Activated CD8-positive, alpha-beta T cell treated with anti-CD3 and anti-CD28 coated beads for 36 hours (primary cell): ENCODE results near the gene B3GNT7. TPM values are rescaled to one million over a fixed set of nuclear protein-coding genes. Genes with fewer than 3 reads are reported as not detected.

Experiments
- ATAC-seq: fragments of 200-7000 bp; cut with Tn5 transposase; one replicate; pipeline ENCODE4 v1.10.0; 2021; ENCODE audit warnings: mild to moderate bottlenecking, moderate library complexity
- CTCF ChIA-PET: fragments of 350-600 bp; sonication (Branson Sonifier 250); formaldehyde crosslinking; loops from one replicate; lab custom pipeline; 2021; ENCODE audit warnings: antibody characterized with exemption; lab: Charles Lee
- POLR2A ChIA-PET: fragments of 350-600 bp; sonication (Branson Sonifier 250); formaldehyde crosslinking; loops from one replicate; lab custom pipeline; 2021; ENCODE audit warnings: antibody characterized with exemption; lab: Charles Lee
- DNase-seq: peaks from one replicate; pipeline ENCODE4 v3.0.0-alpha.2; 2020
- H3K27ac Mint-ChIP-seq: one replicate; pipeline ENCODE4 v1.8.0; 2021; ENCODE audit warnings: mild to moderate bottlenecking, mixed read lengths
- H3K27me3 Mint-ChIP-seq: one replicate; pipeline ENCODE4 v1.8.0; 2021; ENCODE audit warnings: mixed read lengths
- H3K36me3 Mint-ChIP-seq: one replicate; pipeline ENCODE4 v1.8.0; 2021; ENCODE audit warnings: low read depth, mixed read lengths
- H3K4me1 Mint-ChIP-seq: one replicate; pipeline ENCODE4 v1.8.0; 2021; ENCODE audit warnings: low read depth, mixed read lengths
- H3K4me3 Mint-ChIP-seq: one replicate; pipeline ENCODE4 v1.8.0; 2021; ENCODE audit warnings: mild to moderate bottlenecking, moderate library complexity, mixed read lengths
- H3K9me3 Mint-ChIP-seq: one replicate; pipeline ENCODE4 v1.8.0; 2021; ENCODE audit warnings: mixed read lengths
- CTCF ChIP-seq: fragments of 200-600 bp; IDR thresholded peaks from one replicate; pipeline ENCODE4 v1.8.0; 2022; ENCODE audit warnings: antibody characterized with exemption, mild to moderate bottlenecking
- intact Hi-C: fragments of 100-400 bp; cut with micrococcal nuclease; formaldehyde crosslinking; loops from one replicate; pipeline ENCODE4 v1.10.0; 2022
- total RNA-seq, 2 experiments: library from RNA; stranded (reverse); gene quantifications; one replicate each; pipeline ENCODE4 v1.2.3, GENCODE V29; 2021

Gene B3GNT7
- total RNA-seq, 2 experiments from 2014 or later: 0.29 TPM; not detected in 1

GRCh38 chr2:231364061-231364460 lies 31.4 kb upstream of the B3GNT7 start:
- Mint-ChIP-seq H3K27me3 (no peaks in the 10 kb centered on the region), H3K27ac (no peak overlapping the region), H3K4me3 (no peak overlapping the region), H3K36me3 (no peaks in the 10 kb centered on the region), H3K9me3 (no peaks in the 10 kb centered on the region), H3K4me1 (peaks cover 7% of the 10 kb centered on the region)
- ATAC-seq (no peak), DNase-seq (no peak)
- ChIA-PET CTCF (interaction anchor here (1.4 kb wide), 1 partner anchor 42 kb away, joined by 3 read pairs; no protein-coding TSS in a partner anchor), POLR2A (no interaction called here)
- TF ChIP-seq CTCF: no peak
- intact Hi-C loops: no loop called here

- H3K9me3 Mint-ChIP-seq: no peaks in the 10 kb centered on the region
- no peak for TF ChIP-seq CTCF
- ChIA-PET CTCF (no interaction called here), POLR2A (no interaction called here)
- ATAC-seq (no peak), DNase-seq (no peak)
- H3K27me3 Mint-ChIP-seq: no peaks in the 10 kb centered on the region
- no peaks in the 10 kb centered on the region for H3K36me3 Mint-ChIP-seq
- H3K4me3 Mint-ChIP-seq: no peak overlapping the region
- intact Hi-C loops: no loop called here
- no peak overlapping the region for H3K27ac Mint-ChIP-seq
- peaks cover 7% of the 10 kb centered on the region for H3K4me1 Mint-ChIP-seq
Measured at GRCh38 chr2:231364961-231365810, 30.3 kb upstream of the B3GNT7 start.

GRCh38 chr2:231367178-231367577 lies 28.3 kb upstream of the B3GNT7 start:
- intact Hi-C loops: no loop called here
- Mint-ChIP-seq H3K4me1 (peaks cover 7% of the 10 kb centered on the region), H3K9me3 (no peaks in the 10 kb centered on the region), H3K27ac (no peak overlapping the region), H3K4me3 (no peak overlapping the region), H3K36me3 (no peaks in the 10 kb centered on the region), H3K27me3 (no peaks in the 10 kb centered on the region)
- ATAC-seq (no peak), DNase-seq (no peak)
- TF ChIP-seq CTCF: no peak
- POLR2A ChIA-PET: no interaction called here
- CTCF ChIA-PET: no interaction called here

- H3K27ac Mint-ChIP-seq: no peak overlapping the region
- no peaks in the 10 kb centered on the region for H3K9me3 Mint-ChIP-seq
- no peak for ATAC-seq
- CTCF ChIA-PET: no interaction called here
- no peak overlapping the region for H3K4me3 Mint-ChIP-seq
- TF ChIP-seq CTCF: no peak
- H3K4me1 Mint-ChIP-seq: no peaks in the 10 kb centered on the region
- intact Hi-C loops: no loop called here
- POLR2A ChIA-PET: no interaction called here
- no peaks in the 10 kb centered on the region for H3K36me3 Mint-ChIP-seq
- DNase-seq: no peak
- H3K27me3 Mint-ChIP-seq: no peaks in the 10 kb centered on the region
Measured at GRCh38 chr2:231369580-231370428, 25.7 kb upstream of the B3GNT7 start.

GRCh38 chr2:231370429-231370748 lies 25.1 kb upstream of the B3GNT7 start:
- Mint-ChIP-seq H3K4me3 (no peak overlapping the region), H3K27me3 (no peaks in the 10 kb centered on the region), H3K4me1 (no peaks in the 10 kb centered on the region), H3K36me3 (no peaks in the 10 kb centered on the region), H3K9me3 (no peaks in the 10 kb centered on the region), H3K27ac (no peak overlapping the region)
- no peak for TF ChIP-seq CTCF
- DNase-seq (no peak), ATAC-seq (no peak)
- intact Hi-C loops: no loop called here
- ChIA-PET POLR2A (interaction anchor here (1.5 kb wide), 1 partner anchor 9 kb away, joined by 3 read pairs; no protein-coding TSS in a partner anchor), CTCF (no interaction called here)
